Measurements from ENCODE around the gene NUBP2.

- no peak for TF ChIP-seq ZSCAN29 (IDR thresholded peaks at IDR 0.05)
- TF ChIP-seq RFX5 (IDR thresholded peaks at IDR 0.05; ENCODE audit: low read depth, low read length), result no peak
- no peak for TF ChIP-seq WRNIP1 (IDR thresholded peaks at IDR 0.05; ENCODE audit: borderline replicate concordance, low read depth, low read length)
- no peak for TF ChIP-seq KDM1A (IDR thresholded peaks at IDR 0.05; ENCODE audit: borderline replicate concordance)
- no peak for TF ChIP-seq ZBTB33 (IDR thresholded peaks at IDR 0.05)
These were observed 35.6 kb downstream of the NUBP2 start for GRCh38 chr16:1818204-1818872.
